CD4-positive, alpha-beta T cell treated with Interferon alpha-2 for 1 hour (primary cell): Measurements from ENCODE around the gene GSTM5.
"Not testable (repeated sequence)": the region's sequence is repeated elsewhere in the genome, so short reads cannot be mapped to it uniquely, and the experiment has no call there.

ENCODE experiments used
- DNase-seq, 2 donors: peaks; one replicate each; pipeline ENCODE4 v3.0.0-alpha.2; 2020 to 2022

The GSTM5 gene

GRCh38 chr1:109711593-109712320, at the start of gene GSTM5:
Gene GSTM5 (plus strand): TSS chr1:109712251. CDS start chr1:109712313, 62 bp downstream.
- DNase-seq, result not testable (repeated sequence)

DNA sequence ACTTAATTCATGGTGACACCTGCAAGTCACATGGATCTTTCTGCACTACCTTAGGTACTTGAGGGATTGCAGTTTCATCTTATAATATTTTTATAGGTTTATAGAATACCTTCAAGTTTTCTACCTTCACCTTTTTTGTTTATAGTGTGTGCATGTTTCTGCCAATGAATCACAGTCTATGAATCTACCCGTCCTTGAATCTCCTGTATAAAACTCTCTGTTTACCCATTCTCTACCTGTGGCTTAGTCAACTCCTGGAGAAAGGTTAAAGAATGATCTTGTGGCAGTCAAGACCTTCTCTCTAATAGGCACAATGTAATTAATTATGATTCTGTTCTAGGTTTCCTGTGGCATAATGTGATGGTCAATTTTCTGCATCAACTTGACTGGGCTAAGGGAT, 47.4 kb upstream of the GSTM5 start:
- no peak for DNase-seq

DNA sequence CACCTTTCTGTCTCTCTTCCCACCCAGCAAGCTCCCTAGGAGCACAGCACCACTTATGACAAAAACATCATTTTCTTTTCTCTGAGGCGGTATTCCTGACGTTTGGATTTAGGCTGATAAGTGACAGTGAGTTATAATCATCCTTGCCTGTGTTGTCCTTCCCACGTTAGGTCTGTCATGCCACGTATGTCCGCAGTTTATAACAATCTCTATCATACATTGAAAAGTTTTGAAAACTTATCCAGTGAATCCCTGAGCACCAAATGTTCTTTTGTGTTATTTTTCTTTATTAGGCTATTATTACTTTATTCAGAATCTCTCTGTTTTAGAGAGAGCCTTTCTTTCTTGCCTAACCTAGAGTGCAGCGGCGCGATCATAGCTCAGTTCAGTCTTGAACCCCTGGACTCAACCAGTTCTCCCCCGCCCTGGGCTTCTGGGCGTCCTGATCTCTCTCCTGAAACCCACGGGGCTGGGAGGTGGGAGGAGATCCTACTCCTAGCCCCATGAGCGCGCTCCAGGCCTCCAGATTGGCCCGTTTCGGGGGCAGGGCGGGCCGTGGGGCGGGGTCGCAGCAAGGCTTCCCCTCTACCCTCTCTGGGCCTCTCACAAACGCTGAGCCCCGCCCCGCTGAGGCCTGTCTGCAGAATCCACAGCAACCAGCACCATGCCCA, 44.5 kb upstream of the GSTM5 start, which contains the start of gene GSTM2:
GSTM2 (plus strand) TSS at position 606 of the 671 bp plus-strand sequence; CDS start at position 665, 59 bp downstream.
- peak; percentile 76 to 77 for DNase-seq

DNA sequence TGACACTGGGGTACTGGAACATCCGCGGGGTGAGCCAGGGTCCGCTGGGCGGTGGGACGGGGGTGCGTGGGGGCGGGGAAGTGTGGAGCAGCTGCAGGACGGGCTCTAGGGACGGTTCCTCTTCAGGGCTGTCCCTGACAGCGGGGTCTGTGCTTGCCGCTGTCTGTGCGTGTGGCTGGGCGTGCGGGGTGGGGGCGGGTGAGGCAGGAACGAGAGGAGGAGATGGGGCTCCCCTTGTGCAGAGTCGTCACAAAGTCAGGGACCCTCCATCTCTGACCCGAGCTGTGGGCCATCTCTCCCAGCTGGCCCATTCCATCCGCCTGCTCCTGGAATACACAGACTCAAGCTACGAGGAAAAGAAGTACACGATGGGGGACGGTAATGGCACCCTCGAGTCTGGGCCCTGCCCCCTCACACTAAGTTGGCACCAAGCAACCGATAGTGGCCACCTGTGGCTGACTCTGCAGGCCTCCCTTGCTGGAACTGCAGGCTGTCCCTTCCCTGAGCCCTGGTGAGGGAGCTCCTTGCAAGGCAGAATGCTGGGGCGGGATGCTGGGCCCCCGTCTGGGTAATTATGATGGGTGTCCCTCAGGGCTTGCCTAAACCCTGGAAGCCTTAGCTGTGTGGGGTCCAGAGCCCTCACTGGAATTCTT, 43.8 kb upstream of the GSTM5 start:
- no peak for DNase-seq

DNA sequence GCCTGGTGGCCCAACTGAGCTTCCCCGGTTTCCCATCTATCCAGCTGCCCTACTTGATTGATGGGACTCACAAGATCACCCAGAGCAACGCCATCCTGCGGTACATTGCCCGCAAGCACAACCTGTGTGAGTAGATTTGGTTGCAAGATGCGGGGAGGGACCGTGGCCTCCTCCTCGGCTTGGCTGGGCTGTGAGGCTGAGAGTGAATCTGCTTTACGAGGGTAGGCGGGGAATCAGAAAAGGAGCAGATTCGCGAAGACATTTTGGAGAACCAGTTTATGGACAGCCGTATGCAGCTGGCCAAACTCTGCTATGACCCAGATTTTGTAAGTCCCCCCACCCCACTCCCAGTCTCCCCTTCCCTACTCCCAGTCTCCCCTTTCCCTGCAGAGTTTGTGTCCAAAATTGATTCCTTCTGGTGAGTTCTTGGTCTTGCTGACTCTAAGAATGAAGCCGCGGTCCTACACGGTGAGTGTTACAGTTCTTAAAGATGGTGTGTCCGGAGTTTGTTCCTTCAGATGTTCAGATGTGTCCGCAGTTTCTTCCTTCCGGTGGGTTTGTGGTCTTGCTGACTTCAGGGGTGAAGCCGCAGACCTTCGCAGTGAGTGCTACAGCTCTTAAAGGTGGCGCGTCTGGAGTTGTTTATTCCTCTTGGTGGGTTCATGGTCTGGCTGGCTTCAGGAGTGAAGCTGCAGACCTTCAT, 42.7 kb upstream of the GSTM5 start:
- peak in 1 of 2 donors; percentile 15 for DNase-seq

DNA sequence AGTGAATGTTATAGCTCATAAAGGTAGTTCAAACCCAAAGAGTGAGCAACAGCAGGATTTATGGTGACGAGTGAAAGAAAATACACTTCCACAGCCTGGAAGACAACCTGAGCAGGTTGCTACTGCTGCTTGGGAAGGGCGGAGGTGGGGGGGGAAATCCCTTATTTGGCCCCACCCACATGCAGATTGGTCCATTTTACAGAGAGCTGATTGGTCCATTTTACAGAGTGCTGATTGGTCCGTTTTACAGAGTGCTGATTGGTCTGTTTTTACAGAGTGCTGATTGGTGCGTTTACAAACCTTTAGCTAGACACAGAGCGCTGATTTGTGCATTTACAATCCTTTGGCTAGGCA, 42.1 kb upstream of the GSTM5 start:
- DNase-seq, result peak in 1 of 2 donors; percentile 14

DNA sequence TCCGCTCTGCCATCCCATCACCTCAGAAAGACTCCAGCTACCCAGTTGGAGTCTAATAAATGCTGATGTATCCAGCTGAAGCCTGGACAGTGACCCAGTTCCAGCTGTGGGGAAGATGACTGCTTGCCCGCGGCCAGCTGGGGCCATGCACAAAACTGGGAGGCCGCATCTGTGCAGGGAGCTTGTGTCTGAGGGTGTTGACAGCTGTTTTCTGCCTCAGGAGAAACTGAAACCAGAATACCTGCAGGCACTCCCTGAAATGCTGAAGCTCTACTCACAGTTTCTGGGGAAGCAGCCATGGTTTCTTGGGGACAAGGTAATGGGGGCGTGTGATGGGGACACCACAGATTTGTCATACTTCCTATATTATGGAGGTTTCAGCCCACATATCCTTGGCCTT, 41.0 kb upstream of the GSTM5 start:
- DNase-seq, result no peak

DNA sequence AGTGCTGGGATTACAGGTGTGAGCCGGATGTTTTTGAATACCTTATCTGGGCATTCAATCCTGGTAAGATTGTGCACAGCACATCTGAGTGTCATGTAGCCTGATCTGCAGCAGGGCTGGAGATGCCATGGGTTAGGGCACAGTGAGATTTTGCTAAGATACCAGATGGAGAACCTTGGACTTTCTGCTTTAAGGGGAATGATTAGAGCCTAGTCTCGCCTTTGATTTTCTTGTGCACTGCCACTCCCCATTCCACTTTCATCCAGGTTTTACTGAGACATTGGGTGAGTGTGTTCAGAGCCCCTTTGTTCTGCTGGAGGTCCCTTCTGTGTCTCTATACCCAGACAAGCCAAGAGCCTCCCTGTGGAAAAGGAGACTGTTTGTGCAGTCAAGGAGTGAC, 38.2 kb upstream of the GSTM5 start:
- DNase-seq, result not testable (repeated sequence)

GRCh38 chr1:109676683-109677381, 35.2 kb upstream of the GSTM5 start:
- not testable (repeated sequence) for DNase-seq

DNA sequence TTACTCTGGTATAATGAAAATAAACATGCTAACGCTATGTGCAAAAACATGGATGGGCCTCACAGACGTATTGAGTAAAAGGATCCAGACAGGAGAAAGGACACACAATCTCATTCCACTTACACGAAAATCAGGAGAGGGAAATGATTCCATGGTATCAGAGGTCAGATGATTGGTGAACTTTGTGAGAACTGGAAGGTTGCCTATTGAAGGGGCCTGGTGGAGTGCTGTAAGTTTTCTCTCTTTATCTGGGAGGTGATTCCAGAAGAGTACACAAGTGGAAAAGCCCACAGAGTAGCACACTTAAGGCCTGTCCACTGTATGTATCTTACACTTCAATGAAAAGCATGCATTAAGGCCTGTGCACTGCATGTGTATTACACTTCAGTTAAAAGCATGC, 34.6 kb upstream of the GSTM5 start:
- no peak for DNase-seq

DNA sequence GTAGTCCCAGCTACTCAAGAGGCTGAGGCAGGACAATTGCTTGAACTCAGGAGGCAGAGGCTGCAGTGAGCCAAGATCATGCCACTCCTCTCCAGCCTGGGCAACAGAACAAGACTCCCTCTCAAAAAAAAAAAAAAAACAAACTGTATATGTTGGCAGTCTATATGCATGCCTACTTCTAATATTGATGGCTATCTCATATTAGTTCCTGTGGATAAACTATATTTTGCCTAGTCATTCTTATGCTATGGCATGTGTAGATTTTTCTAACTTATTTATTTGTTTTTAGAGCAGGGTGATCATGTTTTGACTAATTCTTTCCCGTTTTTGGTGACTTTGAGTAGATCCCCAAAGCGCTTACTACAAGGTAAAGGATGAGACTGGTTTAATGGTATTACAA, 33.4 kb upstream of the GSTM5 start:
- not testable (repeated sequence) for DNase-seq

DNA sequence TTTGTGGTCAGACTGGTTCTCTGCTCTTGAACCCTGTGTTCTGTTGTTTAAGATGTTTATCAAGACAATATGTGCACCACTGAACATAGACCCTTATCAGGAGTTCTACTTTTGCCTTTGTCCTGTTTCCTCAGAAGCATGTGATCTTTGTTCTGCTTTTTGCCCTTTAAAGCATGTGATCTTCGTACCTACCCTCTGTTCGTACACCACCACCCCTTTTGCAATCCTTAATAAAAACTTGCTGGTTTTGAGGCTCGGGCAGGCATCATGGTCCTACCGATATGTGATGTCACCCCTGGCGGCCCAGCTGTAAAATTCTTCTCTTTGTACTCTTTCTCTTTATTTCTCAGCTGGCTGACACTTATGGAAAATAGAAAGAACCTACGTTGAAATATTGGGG, 27.3 kb upstream of the GSTM5 start:
- DNase-seq, result not testable (repeated sequence)

DNA sequence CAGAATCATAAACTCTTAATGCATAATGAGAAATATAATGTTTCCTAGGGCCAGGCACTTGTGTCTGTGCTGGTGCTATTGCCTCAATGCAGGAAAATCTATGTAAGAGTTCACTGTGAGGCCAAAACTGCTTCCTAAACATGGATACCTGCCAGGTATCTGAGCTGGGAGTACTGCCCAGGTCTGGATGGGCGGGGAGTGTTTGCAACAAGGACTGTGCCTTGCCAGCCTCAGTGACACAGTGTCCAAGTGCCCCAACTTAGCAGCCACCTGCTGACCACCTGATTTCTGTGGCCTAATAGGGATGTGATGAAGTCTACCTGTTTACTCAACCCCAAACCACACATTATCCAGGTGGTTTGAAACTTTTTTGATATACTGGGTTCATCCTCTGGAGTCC, 26.7 kb upstream of the GSTM5 start:
- DNase-seq, result not testable (repeated sequence)

DNA sequence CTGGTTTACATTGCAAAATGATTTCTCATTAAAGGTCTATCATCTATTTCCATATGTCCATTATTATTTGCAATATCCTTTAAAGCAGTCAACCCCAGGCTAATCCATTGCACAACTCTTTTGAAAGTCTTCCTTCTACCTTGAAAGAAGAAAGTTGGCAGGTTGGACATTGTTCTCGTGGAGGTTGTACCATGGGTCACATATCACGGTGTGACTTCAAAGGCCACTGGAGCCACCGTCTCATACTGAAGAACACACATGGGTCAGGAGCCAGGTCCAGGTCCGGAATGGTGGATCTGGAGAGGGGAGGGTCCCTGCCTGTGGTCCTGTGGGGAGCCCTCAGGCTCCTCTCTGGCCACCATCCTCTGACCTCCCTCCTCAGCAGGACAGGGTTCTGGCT, 26.2 kb upstream of the GSTM5 start:
- not testable (repeated sequence) for DNase-seq

GRCh38 chr1:109687109-109687508, 24.9 kb upstream of the GSTM5 start:
- DNase-seq, result not testable (repeated sequence)

DNA sequence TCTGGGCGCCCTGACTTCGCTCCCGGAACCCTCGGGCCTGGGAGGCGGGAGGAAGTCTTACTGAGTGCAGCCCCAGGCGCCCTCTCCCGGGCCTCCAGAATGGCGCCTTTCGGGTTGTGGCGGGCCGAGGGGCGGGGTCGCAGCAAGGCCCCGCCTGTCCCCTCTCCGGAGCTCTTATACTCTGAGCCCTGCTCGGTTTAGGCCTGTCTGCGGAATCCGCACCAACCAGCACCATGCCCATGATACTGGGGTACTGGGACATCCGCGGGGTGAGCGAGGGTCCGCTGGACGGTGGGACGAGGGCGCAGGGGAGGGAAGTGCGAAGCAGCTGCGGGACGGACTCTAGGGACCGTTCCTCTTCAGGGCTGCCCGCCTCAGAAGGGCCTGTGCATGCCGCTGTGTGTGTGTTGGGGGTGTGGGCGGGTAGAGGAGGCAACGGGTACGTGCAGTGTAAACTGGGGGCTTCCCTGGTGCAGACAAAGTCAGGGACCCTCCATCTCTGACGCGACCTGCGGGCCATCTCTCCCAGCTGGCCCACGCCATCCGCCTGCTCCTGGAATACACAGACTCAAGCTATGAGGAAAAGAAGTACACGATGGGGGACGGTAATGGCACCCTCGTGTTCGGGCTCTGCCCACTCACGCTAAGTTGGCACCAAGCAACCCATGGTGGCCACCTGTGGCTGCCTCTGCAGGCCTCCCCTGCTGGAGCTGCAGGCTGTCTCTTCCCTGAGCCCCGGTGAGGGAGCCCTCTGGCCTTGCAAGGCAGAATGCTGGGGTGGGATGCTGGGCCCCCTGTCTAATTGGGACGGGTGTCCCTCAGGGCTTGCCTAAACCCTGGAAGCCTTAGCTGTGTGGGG, 24.2 kb upstream of the GSTM5 start, which contains the start of gene GSTM1:
GSTM1 (plus strand) TSS at position 177 of the 859 bp plus-strand sequence; CDS start at position 234, 57 bp downstream.
- DNase-seq, result peak in 1 of 2 donors; percentile 78

DNA sequence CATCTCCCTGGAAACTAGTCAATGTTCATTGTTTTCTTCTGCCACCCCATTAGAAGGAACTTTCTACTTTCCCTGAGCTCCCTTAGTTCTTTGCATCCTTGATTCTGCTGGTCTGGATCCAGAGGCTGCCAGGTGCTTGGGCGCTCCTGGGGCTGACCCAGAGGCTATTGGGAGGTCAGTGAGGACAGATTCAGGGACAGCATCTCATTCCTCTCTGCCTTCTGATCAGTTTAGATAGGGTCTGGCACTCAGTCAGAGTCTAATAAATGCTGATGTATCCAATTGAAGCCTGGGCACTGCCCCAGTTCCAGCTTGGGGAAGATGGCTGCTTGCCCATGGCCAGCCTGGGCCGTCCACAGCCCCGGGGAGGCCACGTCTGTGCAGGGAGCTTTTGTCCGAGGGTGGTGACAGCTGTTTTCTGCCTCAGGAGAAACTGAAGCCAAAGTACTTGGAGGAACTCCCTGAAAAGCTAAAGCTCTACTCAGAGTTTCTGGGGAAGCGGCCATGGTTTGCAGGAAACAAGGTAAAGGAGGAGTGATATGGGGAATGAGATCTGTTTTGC, 22.1 kb upstream of the GSTM5 start:
- DNase-seq, result no peak

GRCh38 chr1:109691759-109692158, 20.3 kb upstream of the GSTM5 start:
- no peak for DNase-seq

DNA sequence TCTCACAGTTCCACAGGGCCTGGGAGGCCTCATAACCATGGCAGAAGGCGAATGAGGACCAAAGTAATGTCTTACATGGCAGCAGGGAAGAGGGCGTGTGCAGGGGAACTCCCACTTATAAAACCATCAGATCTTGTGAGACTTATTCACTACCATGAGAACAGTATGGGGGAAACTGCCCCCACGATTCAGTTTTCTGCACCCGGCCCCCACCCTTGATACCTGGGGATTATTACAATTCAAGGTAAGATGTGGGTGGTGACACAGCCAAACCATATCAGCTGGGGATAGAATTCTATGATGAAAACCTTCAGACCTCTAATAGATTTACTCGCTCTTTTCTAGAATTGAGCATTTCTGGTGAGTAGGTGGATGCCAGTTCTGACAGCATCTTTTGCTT, 17.7 kb upstream of the GSTM5 start:
- not testable (repeated sequence) for DNase-seq

DNA sequence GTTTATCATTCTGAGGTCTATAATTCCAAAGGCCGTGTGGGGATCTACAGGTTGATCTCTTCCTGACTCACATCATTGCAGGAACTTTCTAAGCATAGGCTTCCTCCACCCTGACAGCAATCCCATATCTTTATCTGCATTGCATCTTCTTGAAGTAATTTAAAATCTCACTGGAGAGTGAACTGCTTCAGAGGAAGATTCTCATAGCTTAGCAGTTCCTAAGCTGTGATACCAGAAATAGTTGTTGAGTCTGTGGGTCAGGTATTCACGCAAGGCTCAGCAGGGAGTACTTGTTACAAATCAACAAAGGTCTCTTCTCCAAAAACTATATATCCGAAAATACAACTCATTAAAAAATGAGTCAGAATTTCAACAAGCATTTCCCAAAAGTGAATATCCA, 16.9 kb upstream of the GSTM5 start:
- DNase-seq, result not testable (repeated sequence)

GRCh38 chr1:109697066-109697465, 15.0 kb upstream of the GSTM5 start:
- DNase-seq, result no peak
